ENCODE data around the gene TBC1D17.

- peak; percentile 96 for TF ChIP-seq REST (IDR thresholded peaks at IDR 0.05)
- TF ChIP-seq CTCF (IDR thresholded peaks at IDR 0.05; ENCODE audit: low read depth, low read length, missing input control), result no peak
- TF ChIP-seq TAF1 (conservative IDR thresholded peaks at IDR 0.05), result peak; percentile 99
- peak in 1 of 2 donors; percentile 10 for TF ChIP-seq HNF4A (conservative IDR thresholded peaks at IDR 0.05)
- peak; percentile 3 to 17 for TF ChIP-seq RAD21 (IDR thresholded peaks at IDR 0.05)
- TF ChIP-seq, protein P1, sequence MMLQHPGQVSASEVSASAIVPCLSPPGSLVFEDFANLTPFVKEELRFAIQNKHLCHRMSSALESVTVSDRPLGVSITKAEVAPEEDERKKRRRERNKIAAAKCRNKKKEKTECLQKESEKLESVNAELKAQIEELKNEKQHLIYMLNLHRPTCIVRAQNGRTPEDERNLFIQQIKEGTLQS (IDR thresholded peaks at IDR 0.05), result peak; percentile 43
- TF ChIP-seq, protein P2, sequence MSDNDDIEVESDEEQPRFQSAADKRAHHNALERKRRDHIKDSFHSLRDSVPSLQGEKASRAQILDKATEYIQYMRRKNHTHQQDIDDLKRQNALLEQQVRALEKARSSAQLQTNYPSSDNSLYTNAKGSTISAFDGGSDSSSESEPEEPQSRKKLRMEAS (IDR thresholded peaks at IDR 0.05), result no peak
- TF ChIP-seq, protein P3, sequence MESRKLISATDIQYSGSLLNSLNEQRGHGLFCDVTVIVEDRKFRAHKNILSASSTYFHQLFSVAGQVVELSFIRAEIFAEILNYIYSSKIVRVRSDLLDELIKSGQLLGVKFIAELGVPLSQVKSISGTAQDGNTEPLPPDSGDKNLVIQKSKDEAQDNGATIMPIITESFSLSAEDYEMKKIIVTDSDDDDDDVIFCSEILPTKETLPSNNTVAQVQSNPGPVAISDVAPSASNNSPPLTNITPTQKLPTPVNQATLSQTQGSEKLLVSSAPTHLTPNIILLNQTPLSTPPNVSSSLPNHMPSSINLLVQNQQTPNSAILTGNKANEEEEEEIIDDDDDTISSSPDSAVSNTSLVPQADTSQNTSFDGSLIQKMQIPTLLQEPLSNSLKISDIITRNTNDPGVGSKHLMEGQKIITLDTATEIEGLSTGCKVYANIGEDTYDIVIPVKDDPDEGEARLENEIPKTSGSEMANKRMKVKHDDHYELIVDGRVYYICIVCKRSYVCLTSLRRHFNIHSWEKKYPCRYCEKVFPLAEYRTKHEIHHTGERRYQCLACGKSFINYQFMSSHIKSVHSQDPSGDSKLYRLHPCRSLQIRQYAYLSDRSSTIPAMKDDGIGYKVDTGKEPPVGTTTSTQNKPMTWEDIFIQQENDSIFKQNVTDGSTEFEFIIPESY (IDR thresholded peaks at IDR 0.05), result no peak
- TF ChIP-seq GABPA (IDR thresholded peaks at IDR 0.05 in 1 of 2, conservative IDR thresholded peaks at IDR 0.05 in 1 of 2), result no peak
- TF ChIP-seq FOXA2 (IDR thresholded peaks at IDR 0.05), result peak; percentile 2
- peak; percentile 62 for TF ChIP-seq YY1 (IDR thresholded peaks at IDR 0.05)
- TF ChIP-seq SP1 (IDR thresholded peaks at IDR 0.05), result peak; percentile 80
- TF ChIP-seq FOXA1 (IDR thresholded peaks at IDR 0.05), result no peak
Measured at GRCh38 chr19:49929121-49929610, 51.7 kb downstream of the TBC1D17 start, which contains the start of the genes ATF5 and NUP62.
